ENCODE results near the gene KLRG1.

DNA sequence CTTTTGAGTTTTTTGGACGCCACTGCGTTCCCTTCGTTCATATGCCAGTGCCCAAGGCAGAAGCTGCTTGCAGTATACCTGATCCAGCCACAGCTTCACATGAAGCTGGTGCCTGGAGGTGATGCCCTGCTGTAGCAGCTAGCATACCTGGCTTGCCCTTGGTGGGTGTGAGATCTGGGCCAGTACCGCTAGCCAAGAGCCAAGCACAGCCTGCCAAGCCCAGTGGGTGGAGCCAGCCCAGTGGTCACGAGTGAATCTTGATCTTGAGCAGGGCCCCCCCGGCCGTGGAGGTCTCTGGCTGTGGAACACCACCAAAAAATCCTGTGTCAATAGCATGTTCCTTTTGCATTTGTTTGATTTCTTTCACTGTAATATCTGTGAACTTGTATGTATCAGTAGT is 32.6 kb upstream of the KLRG1 start:
- TF ChIP-seq, protein P1, sequence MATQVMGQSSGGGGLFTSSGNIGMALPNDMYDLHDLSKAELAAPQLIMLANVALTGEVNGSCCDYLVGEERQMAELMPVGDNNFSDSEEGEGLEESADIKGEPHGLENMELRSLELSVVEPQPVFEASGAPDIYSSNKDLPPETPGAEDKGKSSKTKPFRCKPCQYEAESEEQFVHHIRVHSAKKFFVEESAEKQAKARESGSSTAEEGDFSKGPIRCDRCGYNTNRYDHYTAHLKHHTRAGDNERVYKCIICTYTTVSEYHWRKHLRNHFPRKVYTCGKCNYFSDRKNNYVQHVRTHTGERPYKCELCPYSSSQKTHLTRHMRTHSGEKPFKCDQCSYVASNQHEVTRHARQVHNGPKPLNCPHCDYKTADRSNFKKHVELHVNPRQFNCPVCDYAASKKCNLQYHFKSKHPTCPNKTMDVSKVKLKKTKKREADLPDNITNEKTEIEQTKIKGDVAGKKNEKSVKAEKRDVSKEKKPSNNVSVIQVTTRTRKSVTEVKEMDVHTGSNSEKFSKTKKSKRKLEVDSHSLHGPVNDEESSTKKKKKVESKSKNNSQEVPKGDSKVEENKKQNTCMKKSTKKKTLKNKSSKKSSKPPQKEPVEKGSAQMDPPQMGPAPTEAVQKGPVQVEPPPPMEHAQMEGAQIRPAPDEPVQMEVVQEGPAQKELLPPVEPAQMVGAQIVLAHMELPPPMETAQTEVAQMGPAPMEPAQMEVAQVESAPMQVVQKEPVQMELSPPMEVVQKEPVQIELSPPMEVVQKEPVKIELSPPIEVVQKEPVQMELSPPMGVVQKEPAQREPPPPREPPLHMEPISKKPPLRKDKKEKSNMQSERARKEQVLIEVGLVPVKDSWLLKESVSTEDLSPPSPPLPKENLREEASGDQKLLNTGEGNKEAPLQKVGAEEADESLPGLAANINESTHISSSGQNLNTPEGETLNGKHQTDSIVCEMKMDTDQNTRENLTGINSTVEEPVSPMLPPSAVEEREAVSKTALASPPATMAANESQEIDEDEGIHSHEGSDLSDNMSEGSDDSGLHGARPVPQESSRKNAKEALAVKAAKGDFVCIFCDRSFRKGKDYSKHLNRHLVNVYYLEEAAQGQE (IDR thresholded peaks at IDR 0.05; ENCODE audit: insufficient replicate concordance, low read depth) = no peak
- TF ChIP-seq, protein P2, sequence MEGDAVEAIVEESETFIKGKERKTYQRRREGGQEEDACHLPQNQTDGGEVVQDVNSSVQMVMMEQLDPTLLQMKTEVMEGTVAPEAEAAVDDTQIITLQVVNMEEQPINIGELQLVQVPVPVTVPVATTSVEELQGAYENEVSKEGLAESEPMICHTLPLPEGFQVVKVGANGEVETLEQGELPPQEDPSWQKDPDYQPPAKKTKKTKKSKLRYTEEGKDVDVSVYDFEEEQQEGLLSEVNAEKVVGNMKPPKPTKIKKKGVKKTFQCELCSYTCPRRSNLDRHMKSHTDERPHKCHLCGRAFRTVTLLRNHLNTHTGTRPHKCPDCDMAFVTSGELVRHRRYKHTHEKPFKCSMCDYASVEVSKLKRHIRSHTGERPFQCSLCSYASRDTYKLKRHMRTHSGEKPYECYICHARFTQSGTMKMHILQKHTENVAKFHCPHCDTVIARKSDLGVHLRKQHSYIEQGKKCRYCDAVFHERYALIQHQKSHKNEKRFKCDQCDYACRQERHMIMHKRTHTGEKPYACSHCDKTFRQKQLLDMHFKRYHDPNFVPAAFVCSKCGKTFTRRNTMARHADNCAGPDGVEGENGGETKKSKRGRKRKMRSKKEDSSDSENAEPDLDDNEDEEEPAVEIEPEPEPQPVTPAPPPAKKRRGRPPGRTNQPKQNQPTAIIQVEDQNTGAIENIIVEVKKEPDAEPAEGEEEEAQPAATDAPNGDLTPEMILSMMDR (IDR thresholded peaks at IDR 0.05; ENCODE audit: insufficient read depth, low read length) = no peak
- TF ChIP-seq GABPA (IDR thresholded peaks at IDR 0.05; ENCODE audit: low read depth) (no peak), POLR2AphosphoS5 (IDR thresholded peaks at IDR 0.05; ENCODE audit: low read depth) (no peak), SPI1 (IDR thresholded peaks at IDR 0.05; ENCODE audit: borderline replicate concordance, low read depth) (no peak)
